Prostate gland (tissue), 2 donors: ENCODE data around the gene RHBDD2. TPM values are rescaled to one million over a fixed set of nuclear protein-coding genes. Genes with fewer than 3 reads are reported as not detected.
A peak's percentile ranks its signal among the peaks of the same experiment; 100 is the strongest.
"Not testable (repeated sequence)": the region's sequence is repeated elsewhere in the genome, so short reads cannot be mapped to it uniquely, and the experiment has no call there.

ENCODE experiments used
- DNase-seq: peaks from one replicate; pipeline ENCODE4 v3.0.0-alpha.2; 2019; ENCODE audit warnings: low spot score
- H3K27ac ChIP-seq, 2 donors: fragments of 200-600 bp; sonication (generic); 2 replicates each; pipeline ENCODE4 v1.5.1; 2017 to 2019
- H3K27me3 ChIP-seq: fragments of 200-600 bp; sonication (generic); replicated peaks from 2 replicates; pipeline ENCODE4 v1.5.1; 2019; ENCODE audit not compliant: insufficient read depth
- H3K36me3 ChIP-seq, 2 donors: fragments of 200-600 bp; sonication (generic); 1 replicate in 1 of 2; 2 replicates in 1 of 2; pipeline versions ENCODE4 v1.5.1 to v1.8.1; 2017 to 2019
- H3K4me1 ChIP-seq: fragments of 200-600 bp; sonication (generic); replicated peaks from 2 replicates; pipeline ENCODE4 v1.5.1; 2019
- H3K4me3 ChIP-seq, 2 donors: fragments of 200-600 bp; sonication (generic); 2 replicates each; pipeline ENCODE4 v1.5.1; 2017 to 2019
- H3K9me3 ChIP-seq: fragments of 200-600 bp; sonication (generic); 2 replicates; pipeline ENCODE4 v1.5.1; 2017
- CTCF ChIP-seq, 4 experiments: fragments of 200-600 bp in 2 of 4; fragments of 450-650 bp in 2 of 4; sonication (generic) in 2 of 4; IDR thresholded peaks; 1 replicate in 3 of 4; 2 replicates in 1 of 4; pipeline ENCODE4 v1.5.1; 2016 to 2019; ENCODE audit warnings: antibody characterized with exemption in 4 of 4, mild to moderate bottlenecking in 2 of 4, moderate library complexity in 2 of 4
- POLR2A ChIP-seq: fragments of 450-650 bp; IDR thresholded peaks from one replicate; pipeline ENCODE4 v1.6.1; 2016; ENCODE audit warnings: antibody characterized with exemption, mild to moderate bottlenecking
- POLR2AphosphoS5 ChIP-seq: sonication (generic); formaldehyde crosslinking; IDR thresholded peaks from one replicate; pipeline ENCODE4 v1.6.1; 2017; ENCODE audit warnings: antibody characterized with exemption
- WGBS: methylation state at CpG from one replicate; pipeline ENCODE4 v1.1.5; 2018; 5-methylcytosine and 5-hydroxymethylcytosine counted together
- intact Hi-C: fragments of 100-400 bp; cut with DNase I; formaldehyde crosslinking; loops from one replicate; pipeline ENCODE4 v1.14.2; 2022
- total RNA-seq, 2 donors: library from RNA; depleted of rRNA; stranded (reverse); fragments of >200 nt; gene quantifications; one replicate each; pipeline ENCODE4 v1.1.0, GENCODE V29; 2016

RHBDD2 gene
- total RNA-seq, 2 donors from 2014 or later, result 101 to 130 TPM

- intact Hi-C loops, result no loop called here
- TF ChIP-seq CTCF (IDR thresholded peaks at IDR 0.05), result no peak
- TF ChIP-seq POLR2AphosphoS5, result no peak
- TF ChIP-seq POLR2A, result no peak
- Histone ChIP-seq H3K27ac (no peak overlapping the region), H3K9me3 (no peaks in the 10 kb centered on the region), H3K4me3 (no peak overlapping the region), H3K27me3 (no peaks in the 10 kb centered on the region), H3K4me1 (no peaks in the 10 kb centered on the region), H3K36me3 (no peaks in the 10 kb centered on the region)
- DNase-seq, result no peak
- 83% methylated on average over 3 of the region's 3 CpGs for WGBS
Measured at GRCh38 chr7:75840029-75840428, 38.8 kb upstream of the RHBDD2 start.

GRCh38 chr7:75842836-75843446, 35.9 kb upstream of the RHBDD2 start:
- Histone ChIP-seq H3K27me3 (no peaks in the 10 kb centered on the region), H3K27ac (no peak overlapping the region), H3K4me3 (no peak overlapping the region), H3K36me3 (no peaks in the 10 kb centered on the region), H3K4me1 (no peaks in the 10 kb centered on the region), H3K9me3 (no peaks in the 10 kb centered on the region)
- TF ChIP-seq POLR2A (no peak), POLR2AphosphoS5 (peak; percentile 59)
- peak; percentile 20 for DNase-seq
- 40% methylated on average over 8 of the region's 8 CpGs for WGBS
- intact Hi-C loops, result no loop called here

GRCh38 chr7:75843613-75844116, 35.2 kb upstream of the RHBDD2 start:
- 92% methylated on average over 9 of the region's 9 CpGs for WGBS
- Histone ChIP-seq H3K27ac (no peak overlapping the region), H3K9me3 (no peaks in the 10 kb centered on the region), H3K4me3 (no peak overlapping the region), H3K36me3 (no peaks in the 10 kb centered on the region), H3K27me3 (no peaks in the 10 kb centered on the region), H3K4me1 (no peaks in the 10 kb centered on the region)
- DNase-seq, result no peak
- TF ChIP-seq POLR2A (no peak), POLR2AphosphoS5 (no peak), CTCF (IDR thresholded peaks at IDR 0.05) (no peak)
- intact Hi-C loops, result no loop called here

- H3K4me1 ChIP-seq, result no peaks in the 10 kb centered on the region
- intact Hi-C loops, result no loop called here
- no peaks in the 10 kb centered on the region for H3K27me3 ChIP-seq
- DNase-seq, result no peak
- no peaks in the 10 kb centered on the region for H3K36me3 ChIP-seq
- no peaks in the 10 kb centered on the region for H3K9me3 ChIP-seq
- H3K4me3 ChIP-seq, result no peak overlapping the region
- TF ChIP-seq POLR2AphosphoS5, result no peak
- no peak for TF ChIP-seq CTCF (IDR thresholded peaks at IDR 0.05)
- TF ChIP-seq POLR2A, result no peak
- WGBS, result 85% methylated on average over 5 of the region's 5 CpGs
- no peak overlapping the region for H3K27ac ChIP-seq
Measured at GRCh38 chr7:75844158-75844557, 34.7 kb upstream of the RHBDD2 start.

GRCh38 chr7:75845132-75845531, 33.7 kb upstream of the RHBDD2 start:
- H3K27ac ChIP-seq, intact Hi-C loops, H3K36me3 ChIP-seq, H3K9me3 ChIP-seq, H3K4me1 ChIP-seq, DNase-seq, H3K27me3 ChIP-seq, H3K4me3 ChIP-seq: not testable (repeated sequence)
- WGBS, result 81% methylated on average over 6 of the region's 6 CpGs

- no peak for TF ChIP-seq CTCF (IDR thresholded peaks at IDR 0.05)
- TF ChIP-seq POLR2A, result no peak
- no peak for TF ChIP-seq POLR2AphosphoS5
- H3K4me3 ChIP-seq, result no peak overlapping the region
- H3K36me3 ChIP-seq, result no peaks in the 10 kb centered on the region
- no peaks in the 10 kb centered on the region for H3K9me3 ChIP-seq
- no peaks in the 10 kb centered on the region for H3K27me3 ChIP-seq
- WGBS, result 81% methylated on average over 7 of the region's 7 CpGs
- no peak overlapping the region for H3K27ac ChIP-seq
- DNase-seq, result no peak
- intact Hi-C loops, result no loop called here
- H3K4me1 ChIP-seq, result no peaks in the 10 kb centered on the region
Measured at GRCh38 chr7:75847707-75848106, 31.1 kb upstream of the RHBDD2 start.
